ENCODE data around the gene LIFR. TPM values are rescaled to one million over a fixed set of nuclear protein-coding genes. Genes with fewer than 3 reads are reported as not detected.
"Not testable (repeated sequence)": the region's sequence is repeated elsewhere in the genome, so short reads cannot be mapped to it uniquely, and the experiment has no call there.

Gene LIFR
- polyA plus RNA-seq, 4 donors: 72.3 to 87.7 (median 81.4) TPM

GRCh38 chr5:38528162-38528703, 28.2 kb downstream of the LIFR start:
- DNase-seq (ENCODE audit: low read depth in 4 of 4, low spot score in 3 of 4): no peak

DNA sequence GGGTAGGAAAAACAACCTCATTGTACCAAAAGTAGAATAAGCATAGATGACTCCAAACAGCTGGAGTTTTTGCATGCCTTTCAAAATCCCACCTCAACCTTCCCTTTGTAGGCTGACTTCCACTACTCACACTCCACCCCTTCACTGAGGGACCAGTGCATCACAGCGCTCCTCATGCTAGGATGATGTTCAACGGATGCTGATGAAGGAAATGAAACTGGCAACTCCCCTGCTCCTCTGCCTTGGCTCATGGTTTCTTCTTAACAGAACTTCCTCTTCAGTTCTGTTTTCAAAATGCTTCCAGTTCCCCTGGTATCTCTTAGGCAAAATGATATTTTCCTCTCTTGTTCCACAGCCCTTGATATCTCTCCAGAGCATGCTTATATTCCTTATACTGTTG, 29.0 kb downstream of the LIFR start:
- no peak for DNase-seq (ENCODE audit: low read depth in 4 of 4, low spot score in 3 of 4)

DNA sequence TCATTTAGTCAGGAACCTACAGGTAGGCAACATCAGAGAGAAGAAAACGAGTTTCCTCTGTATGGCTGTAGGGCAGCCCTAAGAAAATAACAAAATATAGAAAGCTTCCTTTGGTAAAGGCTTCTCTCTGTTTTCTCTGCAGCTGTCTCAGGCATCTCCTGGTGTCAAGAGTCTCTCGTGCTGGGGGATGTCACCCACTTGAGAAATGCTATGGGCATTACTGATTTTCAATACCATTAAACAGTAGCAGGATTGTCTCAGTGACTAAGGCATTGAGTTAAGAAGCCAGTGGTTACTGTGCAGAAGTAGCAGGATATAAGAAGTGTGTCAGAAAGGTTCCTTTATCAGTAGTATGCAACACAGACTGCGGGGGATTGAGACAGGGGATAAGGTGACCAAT, 32.4 kb downstream of the LIFR start:
- DNase-seq (ENCODE audit: low read depth in 4 of 4, low spot score in 3 of 4): no peak

GRCh38 chr5:38519476-38519875, 37.0 kb downstream of the LIFR start:
- DNase-seq (ENCODE audit: low read depth in 4 of 4, low spot score in 3 of 4): no peak

GRCh38 chr5:38518341-38518740, 38.1 kb downstream of the LIFR start:
- DNase-seq (ENCODE audit: low read depth in 4 of 4, low spot score in 3 of 4): no peak

- not testable (repeated sequence) for DNase-seq (ENCODE audit: low read depth in 4 of 4, low spot score in 3 of 4)
Observed at GRCh38 chr5:38516649-38517048, 39.8 kb downstream of the LIFR start.

GRCh38 chr5:38515646-38516045, 40.8 kb downstream of the LIFR start:
- no peak for DNase-seq (ENCODE audit: low read depth in 4 of 4, low spot score in 3 of 4)

DNA sequence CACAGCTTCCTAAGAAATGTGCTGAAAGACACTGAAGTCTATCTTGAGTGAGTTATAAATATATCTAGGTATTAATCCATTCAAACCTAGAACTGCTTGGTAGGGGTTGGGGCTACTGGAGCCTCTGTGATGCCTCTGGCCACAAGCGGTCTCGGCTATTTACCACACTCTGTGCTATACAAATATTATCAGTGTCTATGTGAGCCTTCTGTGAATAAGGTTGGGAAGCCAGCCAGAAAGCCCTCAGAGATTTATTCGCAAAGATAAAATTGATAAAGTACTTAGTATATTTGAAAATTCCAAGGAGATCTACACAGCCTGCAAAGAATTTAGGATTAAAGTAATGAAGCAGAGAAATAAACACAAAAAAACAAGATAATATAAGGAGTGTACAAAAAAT, 41.4 kb downstream of the LIFR start:
- no peak for DNase-seq (ENCODE audit: low read depth in 4 of 4, low spot score in 3 of 4)

- no peak for DNase-seq (ENCODE audit: low read depth in 4 of 4, low spot score in 3 of 4)
Observed at GRCh38 chr5:38509185-38509584, 47.3 kb downstream of the LIFR start.

GRCh38 chr5:38506302-38506701, 50.1 kb downstream of the LIFR start:
- no peak for DNase-seq (ENCODE audit: low read depth in 4 of 4, low spot score in 3 of 4)

DNA sequence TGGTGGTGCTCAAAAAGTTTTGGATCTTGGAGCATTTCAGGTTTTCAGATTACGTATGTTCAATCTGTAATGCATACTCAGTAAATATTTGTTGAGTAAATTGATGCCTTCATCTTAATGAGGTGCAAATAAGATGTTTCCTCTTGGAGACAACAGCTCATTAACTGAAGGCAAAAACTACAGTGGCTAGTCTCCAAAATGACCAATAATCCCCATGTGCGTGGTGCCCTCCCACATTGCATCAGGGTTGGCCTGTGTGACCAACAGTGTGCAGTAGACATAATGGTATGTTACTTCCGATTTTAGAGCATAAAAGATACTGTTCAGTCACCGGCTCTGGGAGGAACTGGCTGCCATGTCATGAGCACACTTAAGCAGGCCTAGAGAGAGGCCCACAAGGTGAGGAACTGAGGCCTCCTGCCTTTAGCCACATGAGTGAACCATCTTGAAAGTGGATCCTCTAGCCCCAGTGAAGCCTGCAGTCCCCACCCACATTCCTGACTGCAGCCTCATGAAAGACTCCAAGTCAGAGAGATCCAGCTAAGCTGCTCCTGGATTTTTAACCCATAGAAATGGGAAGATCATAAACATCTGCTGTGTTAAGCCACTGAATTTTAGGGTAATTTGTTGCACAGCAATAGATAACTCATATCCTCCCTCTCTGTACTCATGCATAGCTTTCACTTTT, 55.7 kb downstream of the LIFR start:
- no peak for DNase-seq (ENCODE audit: low read depth in 4 of 4, low spot score in 3 of 4)

DNA sequence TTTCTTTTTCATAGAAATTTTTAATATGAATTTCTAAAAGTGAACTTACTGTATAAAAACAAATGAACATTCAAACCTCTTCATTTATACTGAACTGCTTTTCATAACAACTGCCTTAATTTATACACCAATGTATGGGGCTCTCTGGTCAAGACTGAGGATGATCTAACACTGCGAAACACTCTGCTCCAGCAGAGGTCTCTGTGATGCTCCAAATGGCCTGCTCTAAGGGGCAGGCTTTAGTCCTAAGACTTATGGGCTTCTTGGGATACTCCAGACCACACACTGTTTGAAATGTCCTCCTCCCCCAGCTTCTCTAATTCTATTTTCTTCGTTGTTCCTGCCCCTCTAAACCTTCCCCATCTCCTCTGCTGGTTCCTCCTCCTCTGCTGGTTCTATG, 58.5 kb downstream of the LIFR start:
- DNase-seq (ENCODE audit: low read depth in 4 of 4, low spot score in 3 of 4): no peak

GRCh38 chr5:38494763-38495162, 61.7 kb downstream of the LIFR start:
- no peak for DNase-seq (ENCODE audit: low read depth in 4 of 4, low spot score in 3 of 4)

DNA sequence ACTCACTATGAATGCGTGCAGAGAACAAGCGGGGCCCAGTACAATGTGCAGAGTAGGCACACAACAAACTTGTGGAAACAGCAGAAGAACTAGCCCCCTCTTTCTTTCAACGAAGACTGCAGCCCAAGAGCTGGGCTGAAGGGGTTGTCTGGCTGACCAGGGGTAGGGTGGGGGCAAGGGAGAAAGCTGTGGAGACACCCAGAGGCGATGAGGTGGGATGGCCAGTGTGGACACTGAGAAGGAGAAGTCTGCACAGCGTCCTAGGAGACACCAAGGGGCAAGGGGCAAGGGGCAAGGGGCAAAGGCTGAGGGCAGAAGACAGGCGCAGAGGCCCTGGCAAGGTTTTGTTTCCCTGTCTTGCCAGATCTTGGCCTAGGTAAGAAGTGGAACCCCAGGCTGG, 62.3 kb downstream of the LIFR start:
- DNase-seq (ENCODE audit: low read depth in 4 of 4, low spot score in 3 of 4): no peak

DNA sequence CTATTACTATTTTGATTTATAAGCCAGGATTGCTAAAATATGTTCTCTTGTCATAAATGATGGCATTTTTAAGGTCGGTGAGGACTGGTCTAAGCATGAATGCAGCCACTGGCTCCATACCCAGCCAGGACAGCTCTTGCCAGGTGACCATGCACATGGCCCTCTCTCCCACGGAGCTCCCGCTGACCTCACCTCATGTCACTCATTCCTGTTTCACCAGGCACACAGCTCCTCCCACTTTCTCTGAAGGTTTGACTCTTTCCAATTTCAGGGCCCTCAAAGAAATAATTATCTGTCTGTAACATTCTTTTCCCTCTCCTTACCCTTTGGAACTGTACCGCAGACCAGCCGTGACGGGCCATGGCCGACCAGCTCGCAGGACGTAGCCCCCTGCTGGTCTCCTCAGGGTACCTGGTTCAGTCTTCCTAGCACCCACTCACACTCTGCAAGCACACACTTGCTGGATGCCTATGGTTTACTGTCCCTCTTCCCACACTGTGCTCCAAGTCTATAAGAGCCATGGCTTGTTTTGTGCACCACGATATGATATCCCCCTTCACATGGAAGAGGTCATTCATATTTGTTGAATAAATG, 72.5 kb downstream of the LIFR start:
- DNase-seq (ENCODE audit: low read depth in 4 of 4, low spot score in 3 of 4): no peak

DNA sequence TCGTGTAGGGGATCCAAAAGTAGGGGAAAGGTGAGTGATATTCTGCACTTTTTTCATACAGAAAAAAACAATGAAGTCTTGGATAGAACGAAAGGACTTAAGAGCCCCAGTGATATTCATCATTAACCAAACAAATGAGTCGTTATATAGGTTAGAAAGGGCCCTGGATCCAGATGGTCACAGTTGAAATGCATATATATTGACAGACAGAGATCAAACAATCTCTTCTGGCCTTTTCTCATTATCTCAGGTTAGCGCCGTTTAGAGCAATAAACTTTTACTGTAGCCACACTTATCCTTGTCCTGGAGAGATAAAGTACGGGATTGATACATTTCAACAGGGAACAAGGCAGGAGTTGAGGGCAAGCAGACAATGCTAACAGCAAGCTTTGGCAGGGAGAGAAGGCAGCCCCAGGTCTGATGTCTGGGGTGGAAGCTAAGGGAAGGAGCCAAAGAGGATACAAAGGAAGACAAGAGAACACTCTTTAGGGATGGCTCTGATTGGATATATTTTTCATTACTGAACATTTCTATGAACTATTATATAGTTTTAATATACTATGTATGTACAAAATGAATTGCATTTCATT, 77.0 kb downstream of the LIFR start:
- DNase-seq (ENCODE audit: low read depth in 4 of 4, low spot score in 3 of 4): no peak

DNA sequence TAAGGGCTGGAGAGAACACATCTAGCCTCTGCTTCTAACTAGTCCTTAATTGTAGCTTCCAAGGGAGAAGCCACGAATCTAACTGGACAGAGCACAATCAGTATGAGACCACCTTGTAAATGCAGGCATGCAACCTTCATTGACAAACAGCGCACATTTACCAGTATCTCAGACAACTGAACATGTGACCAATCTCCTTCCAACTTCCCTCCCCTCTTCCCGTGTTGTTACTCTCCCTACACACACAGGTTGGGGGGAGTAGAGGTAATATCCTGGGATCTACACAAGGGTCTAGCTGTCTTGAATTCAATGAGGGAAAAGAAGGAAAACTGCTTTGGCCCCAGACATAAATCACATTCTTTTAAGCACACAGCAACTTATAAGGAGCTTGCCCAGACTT, 77.6 kb downstream of the LIFR start:
- DNase-seq (ENCODE audit: low read depth in 4 of 4, low spot score in 3 of 4): no peak

DNA sequence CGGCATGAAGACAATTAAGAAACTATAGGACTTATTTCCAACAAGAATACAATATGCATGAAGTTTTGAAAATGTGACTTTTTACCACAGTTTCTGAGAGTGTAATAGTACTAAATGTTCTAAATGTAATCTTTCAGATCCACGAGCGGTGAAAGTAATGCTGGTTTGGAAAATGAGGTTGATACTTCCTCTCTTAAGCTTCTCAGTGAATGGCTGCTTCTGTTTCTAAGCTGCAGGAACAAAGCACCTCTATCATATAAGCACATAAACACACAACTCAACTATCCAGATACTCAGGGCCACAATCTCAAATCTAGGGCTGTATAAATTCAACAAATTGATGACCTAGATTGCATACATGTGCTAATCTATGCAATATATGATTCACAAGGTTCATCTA, 78.3 kb downstream of the LIFR start:
- DNase-seq (ENCODE audit: low read depth in 4 of 4, low spot score in 3 of 4): no peak

GRCh38 chr5:38473008-38473407, 83.4 kb downstream of the LIFR start:
- DNase-seq (ENCODE audit: low read depth in 4 of 4, low spot score in 3 of 4): no peak

- no peak for DNase-seq (ENCODE audit: low read depth in 4 of 4, low spot score in 3 of 4)
Observed at GRCh38 chr5:38472541-38472940, 83.9 kb downstream of the LIFR start.

GRCh38 chr5:38471709-38472108, 84.7 kb downstream of the LIFR start:
- no peak for DNase-seq (ENCODE audit: low read depth in 4 of 4, low spot score in 3 of 4)

GRCh38 chr5:38469707-38470267, 86.7 kb downstream of the LIFR start:
- no peak for DNase-seq (ENCODE audit: low read depth in 4 of 4, low spot score in 3 of 4)
